HG03039 (cell line): Measurements from ENCODE around the gene FOXF1.

Experiments
- ATAC-seq: cut with Tn5 transposase; IDR thresholded peaks from one replicate; pipeline ENCODE4 v1.9.1; 2021; ENCODE audit warnings: mild to moderate bottlenecking, moderate library complexity; ENCODE audit not compliant: unreplicated experiment

Gene FOXF1

GRCh38 chr16:86503830-86504229 is 6.5 kb upstream of the FOXF1 start:
- no peak for ATAC-seq

DNA sequence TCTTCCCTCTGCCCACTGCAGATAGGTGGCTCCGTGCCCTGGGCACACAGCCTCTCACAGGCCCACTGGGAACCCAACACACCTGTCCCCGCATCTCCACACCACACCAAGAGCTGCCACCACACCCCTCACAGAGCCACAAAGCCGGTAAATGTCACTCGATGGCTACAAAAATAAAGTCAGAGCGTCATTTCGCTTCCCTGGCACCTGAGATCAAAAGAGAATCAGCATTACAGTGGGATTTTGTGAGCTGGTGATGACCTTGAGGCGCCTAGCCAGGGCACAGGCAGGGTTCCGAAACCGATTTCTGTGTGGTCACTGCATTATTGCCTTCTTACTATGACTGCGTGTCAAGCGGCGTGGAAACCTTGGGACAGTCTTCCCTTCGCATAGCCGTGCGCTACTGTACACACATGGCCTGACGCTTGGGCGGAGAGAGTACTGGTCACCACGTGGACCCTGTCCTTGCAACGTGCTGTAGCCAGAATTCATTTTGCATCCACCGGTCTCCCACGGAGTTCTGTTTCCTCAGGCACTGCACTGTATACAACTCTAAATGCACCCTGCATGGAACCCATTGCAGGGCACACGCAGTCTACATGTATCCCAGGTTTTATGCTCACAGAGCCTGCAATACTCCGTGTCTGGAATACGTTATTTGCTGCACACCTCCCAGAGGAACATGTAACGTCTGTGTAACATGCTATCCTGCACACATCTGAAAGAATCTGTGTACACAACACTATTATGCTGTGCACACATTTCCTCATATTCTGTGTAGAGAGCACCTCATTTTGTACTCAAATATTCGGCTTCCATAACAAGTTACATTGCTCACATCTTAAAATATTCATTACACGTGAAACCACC is 5.8 kb upstream of the FOXF1 start:
- ATAC-seq: no peak

- no peak for ATAC-seq
These were observed 5.0 kb upstream of the FOXF1 start for GRCh38 chr16:86505185-86505898.

- ATAC-seq: no peak
These were observed 4.1 kb upstream of the FOXF1 start for GRCh38 chr16:86505899-86506864.

GRCh38 chr16:86507173-86508027 is 2.9 kb upstream of the FOXF1 start:
- no peak for ATAC-seq

- no peak for ATAC-seq
These were observed 2.0 kb upstream of the FOXF1 start for GRCh38 chr16:86508028-86508946.

DNA sequence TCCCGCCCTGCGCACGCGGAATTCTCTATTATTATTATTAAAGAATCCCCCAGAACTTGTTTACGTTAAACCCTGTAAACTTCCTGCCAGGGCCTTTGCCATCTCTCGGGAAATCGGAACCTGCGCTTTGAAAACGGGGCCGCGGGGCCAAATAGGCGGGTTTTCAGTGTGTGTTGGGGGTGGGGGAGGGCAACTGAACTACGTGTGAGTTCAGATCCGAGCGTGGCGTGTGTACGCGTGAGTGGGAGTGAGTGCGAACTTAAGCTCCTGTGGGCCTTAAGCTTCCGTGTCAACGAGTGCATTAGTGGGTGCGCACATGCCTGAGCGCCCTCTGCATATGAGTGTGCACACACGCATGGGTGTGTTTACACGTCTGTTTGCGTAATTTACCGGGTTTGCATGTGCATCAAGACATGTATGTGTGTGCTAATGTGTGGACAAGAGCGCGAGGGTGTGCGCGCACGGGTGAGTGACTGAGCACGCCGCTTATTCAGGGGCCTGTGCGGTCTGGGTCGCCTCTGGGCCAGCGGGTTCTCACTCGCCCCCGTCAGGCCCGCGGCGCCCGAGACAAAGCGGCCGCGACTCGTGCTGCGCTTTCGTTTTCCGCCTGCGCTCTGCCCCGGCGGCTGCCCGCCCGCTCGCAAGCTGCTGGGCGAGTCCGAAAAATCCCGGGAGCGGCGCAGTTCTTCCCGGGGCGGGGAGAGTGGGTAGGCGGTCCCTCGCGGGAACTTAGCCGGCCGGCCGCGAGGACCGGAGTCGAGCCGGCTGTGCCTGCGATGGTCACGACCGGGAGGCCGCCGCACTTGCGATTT is 1.2 kb upstream of the FOXF1 start:
- ATAC-seq: no peak

- no peak for ATAC-seq
These were observed 415 bp upstream of the FOXF1 start for GRCh38 chr16:86509759-86510464.

GRCh38 chr16:86511317-86512161 is 1.2 kb downstream of the FOXF1 start:
- ATAC-seq: no peak

- ATAC-seq: no peak
These were observed 2.1 kb downstream of the FOXF1 start for GRCh38 chr16:86512301-86512859.

DNA sequence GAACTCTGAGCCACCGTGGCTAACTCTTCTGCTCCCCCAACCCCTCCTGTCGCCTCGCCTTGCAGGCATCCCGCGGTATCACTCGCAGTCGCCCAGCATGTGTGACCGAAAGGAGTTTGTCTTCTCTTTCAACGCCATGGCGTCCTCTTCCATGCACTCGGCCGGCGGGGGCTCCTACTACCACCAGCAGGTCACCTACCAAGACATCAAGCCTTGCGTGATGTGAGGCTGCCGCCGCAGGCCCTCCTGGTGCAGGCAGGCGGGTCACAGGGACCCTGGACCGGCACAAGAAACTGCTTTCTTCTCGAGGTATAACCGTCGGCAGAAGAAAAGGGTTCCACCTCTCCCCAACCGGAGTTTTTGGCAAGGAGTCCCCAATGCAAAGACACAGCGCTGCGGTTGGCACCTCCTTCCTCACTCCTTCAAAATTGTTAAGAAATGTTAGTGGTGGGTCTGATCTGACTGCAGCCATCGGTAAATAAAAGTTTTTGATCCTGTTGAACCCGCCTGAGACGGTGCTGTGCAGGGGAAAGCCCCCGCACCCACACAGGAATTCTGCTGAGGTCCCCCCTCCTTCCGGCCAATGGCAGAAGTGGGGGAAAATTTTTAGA is 2.6 kb downstream of the FOXF1 start:
- no peak for ATAC-seq

DNA sequence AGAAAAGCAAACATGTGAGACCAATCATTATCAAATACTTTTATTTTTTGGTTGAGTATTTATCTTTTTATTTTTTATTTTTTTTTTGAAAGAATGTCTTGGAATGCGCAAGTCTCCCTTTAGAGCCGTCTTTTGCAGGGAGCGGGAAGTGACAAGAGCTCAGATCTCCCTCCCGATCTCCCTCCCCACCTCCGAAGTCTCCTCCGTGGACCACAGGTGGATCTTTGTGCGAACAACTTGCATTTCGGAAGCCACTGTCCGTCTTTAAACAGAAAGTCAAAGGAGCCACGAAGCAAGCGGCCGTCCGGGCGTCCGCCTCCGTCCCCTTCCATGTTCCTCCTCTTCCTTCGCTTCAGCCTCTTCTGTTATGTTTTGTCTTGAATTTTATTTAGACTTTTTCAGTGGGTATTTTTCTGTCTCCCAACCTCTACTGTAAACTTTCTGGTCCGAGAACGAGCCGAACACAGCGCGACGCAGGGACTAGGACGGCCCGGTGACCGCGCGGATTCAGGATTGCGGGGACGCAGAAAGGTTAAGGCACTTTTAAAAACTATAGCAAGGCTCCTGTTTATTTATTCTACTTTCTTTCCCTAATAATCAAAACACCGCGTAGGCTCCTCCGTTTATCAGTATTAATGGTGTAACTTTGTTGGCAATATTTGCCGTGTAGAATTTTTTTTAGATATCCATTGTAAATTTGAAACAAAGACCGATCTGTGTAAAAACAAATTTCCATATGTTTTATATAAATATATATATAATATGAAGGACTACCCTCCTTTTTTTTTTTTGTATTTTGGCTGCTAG is 3.3 kb downstream of the FOXF1 start:
- no peak for ATAC-seq

- ATAC-seq: no peak
These were observed 4.4 kb downstream of the FOXF1 start for GRCh38 chr16:86514481-86515376.

GRCh38 chr16:86515413-86515776 is 5.1 kb downstream of the FOXF1 start:
- ATAC-seq: no peak
